IPS DF 19.7 (cell line): ENCODE results near the gene EHF.

Source experiments
- DNase-seq: peaks from one replicate; pipeline ENCODE4 v3.0.0-alpha.2; 2013; ENCODE audit warnings: low read depth, low spot score

The EHF gene

GRCh38 chr11:34601609-34602008, 19.3 kb upstream of the EHF start:
- no peak for DNase-seq

- no peak for DNase-seq
Measured at GRCh38 chr11:34602245-34602644, 18.6 kb upstream of the EHF start.

- no peak for DNase-seq
Measured at GRCh38 chr11:34603129-34604001, 17.5 kb upstream of the EHF start.

- no peak for DNase-seq
Measured at GRCh38 chr11:34604145-34604544, 16.7 kb upstream of the EHF start.

GRCh38 chr11:34604911-34605310, 16.0 kb upstream of the EHF start:
- DNase-seq = no peak

- DNase-seq = no peak
Measured at GRCh38 chr11:34605481-34606325, 15.2 kb upstream of the EHF start.

GRCh38 chr11:34606326-34607120, 14.4 kb upstream of the EHF start:
- no peak for DNase-seq

- DNase-seq = no peak
Measured at GRCh38 chr11:34609187-34609751, 11.6 kb upstream of the EHF start.

- no peak for DNase-seq
Measured at GRCh38 chr11:34609850-34610249, 11.0 kb upstream of the EHF start.

- no peak for DNase-seq
Measured at GRCh38 chr11:34610324-34611041, 10.4 kb upstream of the EHF start.

- DNase-seq = no peak
Measured at GRCh38 chr11:34613015-34613414, 7.9 kb upstream of the EHF start.

- no peak for DNase-seq
Measured at GRCh38 chr11:34613552-34614056, 7.3 kb upstream of the EHF start.

GRCh38 chr11:34614344-34615104, 6.4 kb upstream of the EHF start:
- DNase-seq = no peak

- DNase-seq = no peak
Measured at GRCh38 chr11:34616086-34616485, 4.8 kb upstream of the EHF start.

- DNase-seq = no peak
Measured at GRCh38 chr11:34616830-34617504, 3.9 kb upstream of the EHF start.

GRCh38 chr11:34618406-34618805, 2.5 kb upstream of the EHF start:
- DNase-seq = no peak

- no peak for DNase-seq
Measured at GRCh38 chr11:34619062-34619516, 1.8 kb upstream of the EHF start.

- no peak for DNase-seq
Measured at GRCh38 chr11:34620202-34620601, 691 bp upstream of the EHF start.

- no peak for DNase-seq
Measured at GRCh38 chr11:34621876-34622275, 983 bp downstream of the EHF start.
